HG02623 (cell line): ENCODE data around the gene PLEKHF1.

Experiments
- ATAC-seq: cut with Tn5 transposase; IDR thresholded peaks from one replicate; pipeline ENCODE4 v1.9.1; 2021; ENCODE audit warnings: moderate library complexity; ENCODE audit not compliant: unreplicated experiment

The PLEKHF1 gene

DNA sequence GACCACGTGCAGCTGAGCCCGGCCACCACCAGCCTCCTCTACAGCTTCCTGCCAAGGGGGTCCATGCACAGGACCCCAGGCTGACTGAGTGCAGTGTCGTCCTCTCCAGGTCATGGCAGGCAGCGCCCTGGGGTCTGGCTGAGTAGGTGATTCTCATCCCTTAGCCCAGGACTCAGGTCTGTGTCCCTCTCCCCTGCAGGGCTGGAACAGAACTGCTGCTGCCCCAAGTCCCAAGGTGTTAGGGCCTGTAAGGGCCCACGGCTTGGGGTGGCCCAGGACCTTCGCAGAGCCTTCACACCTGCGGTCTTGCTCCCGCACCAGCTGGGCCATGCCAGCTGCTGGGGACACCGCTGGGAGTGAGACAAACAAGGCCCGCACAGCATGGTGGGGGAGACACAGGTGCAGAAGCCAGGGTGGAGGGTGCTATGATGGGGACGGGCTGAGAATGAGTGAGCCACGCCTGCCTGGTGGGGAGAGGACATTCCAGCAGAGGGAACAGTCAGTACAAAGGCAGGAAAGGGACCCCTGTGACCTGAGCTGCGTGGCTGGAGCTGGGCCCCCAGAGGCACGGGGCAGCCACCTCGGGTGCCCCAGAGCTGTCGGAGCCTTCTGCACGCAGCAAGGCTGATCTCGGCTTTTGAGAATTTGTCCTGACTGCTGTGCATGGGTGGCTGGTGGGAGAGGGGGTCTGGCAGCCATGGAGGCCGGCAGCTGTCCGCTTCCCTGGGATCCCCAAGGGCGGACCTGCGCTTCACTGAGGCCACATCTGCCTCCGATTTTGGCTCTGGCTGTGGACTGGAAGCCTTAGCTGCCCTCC is 11.9 kb downstream of the PLEKHF1 start:
- ATAC-seq = no peak

DNA sequence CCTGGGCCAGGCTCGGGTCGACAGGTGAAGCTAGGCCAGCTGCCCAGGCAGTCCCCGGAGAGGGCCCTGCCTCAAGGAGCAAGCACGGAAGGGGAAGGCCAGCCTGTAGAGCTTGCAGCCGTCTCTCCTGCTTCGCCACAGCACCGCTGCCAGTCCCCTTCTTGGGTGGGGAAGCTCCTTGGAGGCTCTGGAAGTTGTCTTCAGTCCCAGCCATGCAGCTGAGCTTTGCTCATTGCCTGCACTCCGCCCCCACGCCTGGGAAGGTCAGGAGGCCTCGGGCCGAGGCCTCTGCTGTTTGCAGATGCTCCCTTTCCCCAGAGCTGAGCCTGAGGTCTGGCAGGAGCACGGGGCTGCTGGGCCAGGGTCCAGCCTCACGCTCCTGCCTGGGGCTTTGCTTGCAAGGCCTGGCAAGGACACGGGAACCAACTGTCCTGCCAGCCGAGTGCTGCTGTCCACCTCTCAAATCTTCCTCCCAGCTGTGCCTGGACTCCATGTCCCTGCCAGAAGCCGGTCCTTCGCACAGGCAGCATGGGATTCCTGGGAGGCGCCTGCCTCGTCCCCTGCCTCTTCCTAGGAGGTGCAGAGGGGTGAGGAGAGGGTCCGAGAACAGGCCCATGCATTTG is 13.3 kb downstream of the PLEKHF1 start:
- no peak for ATAC-seq

- no peak for ATAC-seq
Observed at GRCh38 chr19:29679598-29680210, 14.4 kb downstream of the PLEKHF1 start.

- peak; percentile 75 for ATAC-seq
Observed at GRCh38 chr19:29680447-29680846, 15.2 kb downstream of the PLEKHF1 start.

GRCh38 chr19:29680937-29681336 is 15.7 kb downstream of the PLEKHF1 start:
- ATAC-seq = no peak

DNA sequence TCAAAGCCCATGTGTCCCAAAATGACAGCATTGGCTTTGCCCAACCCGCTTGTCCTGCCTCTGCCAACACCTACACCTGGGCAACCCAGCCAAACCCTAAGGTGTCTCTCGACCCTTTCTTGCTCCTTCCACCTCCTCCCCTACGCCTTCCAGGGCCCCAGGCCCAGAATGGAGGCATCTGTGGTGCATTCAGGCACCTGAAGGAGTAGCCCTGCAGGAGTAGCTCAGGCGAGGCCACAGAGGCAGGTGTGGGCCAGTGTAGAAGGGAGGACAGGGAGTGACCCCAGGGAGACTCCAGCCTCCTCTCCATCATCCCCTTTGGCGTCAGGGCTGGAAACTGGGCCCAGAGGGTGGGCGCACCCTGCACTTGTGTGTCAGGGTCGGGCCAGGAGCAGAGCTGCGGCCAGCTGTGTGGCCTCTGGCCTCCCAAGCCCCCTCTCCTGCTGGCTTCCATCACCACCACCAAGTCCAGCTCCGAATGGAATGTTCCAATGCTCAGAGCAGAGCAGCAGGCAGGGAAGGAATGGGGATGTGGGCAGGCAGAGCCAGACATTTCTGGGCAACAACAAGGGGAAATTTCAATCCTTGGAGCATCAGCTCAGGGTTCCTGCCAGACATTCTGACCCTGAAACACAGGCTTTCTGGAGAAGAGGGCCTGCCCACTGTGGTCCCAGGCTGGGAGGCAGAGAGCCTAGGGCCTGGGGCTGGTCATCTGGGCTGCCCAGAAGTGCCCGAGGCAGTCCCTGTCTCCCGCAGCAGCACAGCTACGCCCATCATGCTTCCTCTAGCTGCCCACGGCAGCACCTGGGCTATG is 16.4 kb downstream of the PLEKHF1 start:
- ATAC-seq = no peak

GRCh38 chr19:29682236-29682895 is 17.1 kb downstream of the PLEKHF1 start:
- no peak for ATAC-seq

- ATAC-seq = no peak
Observed at GRCh38 chr19:29683009-29683408, 17.7 kb downstream of the PLEKHF1 start.

DNA sequence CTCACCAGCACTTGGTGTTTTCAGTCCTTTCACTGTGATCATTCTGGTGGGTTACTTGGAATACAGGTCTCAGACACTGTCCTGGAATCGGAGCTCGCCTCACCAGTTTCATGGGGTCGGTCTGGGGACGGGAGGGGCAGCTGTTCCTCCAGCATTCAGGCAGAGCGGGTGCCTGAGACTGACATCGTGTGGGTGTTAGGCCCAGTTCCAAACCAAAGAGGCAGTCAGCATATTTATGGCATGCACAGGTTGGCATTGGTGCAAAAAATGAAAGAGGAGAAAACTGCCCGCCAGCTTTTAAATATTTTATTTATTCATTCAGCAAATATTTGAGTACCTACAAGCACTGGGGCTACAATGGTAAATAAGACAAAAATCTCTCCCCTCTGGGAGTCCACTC is 20.1 kb downstream of the PLEKHF1 start:
- no peak for ATAC-seq

GRCh38 chr19:29686285-29686805 is 21.1 kb downstream of the PLEKHF1 start:
- ATAC-seq = no peak

GRCh38 chr19:29687244-29687896 is 22.1 kb downstream of the PLEKHF1 start:
- ATAC-seq = no peak

GRCh38 chr19:29687897-29688728 is 22.9 kb downstream of the PLEKHF1 start:
- ATAC-seq = no peak

- ATAC-seq = no peak
Observed at GRCh38 chr19:29690842-29691241, 25.6 kb downstream of the PLEKHF1 start.

DNA sequence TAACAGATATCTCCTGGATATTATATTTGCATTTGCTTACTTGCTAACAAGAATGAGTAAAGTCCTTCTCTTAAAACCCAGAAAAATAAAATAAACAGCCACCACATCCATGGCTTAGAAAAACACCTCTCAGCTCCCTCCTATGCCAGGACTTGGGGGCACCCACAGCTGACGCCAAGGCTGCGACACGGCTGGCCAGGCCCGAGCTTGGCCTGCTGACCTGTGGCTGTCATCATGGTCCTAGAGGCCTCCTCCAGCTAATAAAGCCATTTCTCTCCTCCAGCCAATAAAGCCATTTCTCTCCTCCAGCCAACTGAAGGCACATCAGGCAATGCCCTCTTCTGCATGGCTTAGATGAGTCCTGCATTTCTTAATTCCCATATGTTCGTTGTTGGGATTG is 28.9 kb downstream of the PLEKHF1 start:
- ATAC-seq = no peak

DNA sequence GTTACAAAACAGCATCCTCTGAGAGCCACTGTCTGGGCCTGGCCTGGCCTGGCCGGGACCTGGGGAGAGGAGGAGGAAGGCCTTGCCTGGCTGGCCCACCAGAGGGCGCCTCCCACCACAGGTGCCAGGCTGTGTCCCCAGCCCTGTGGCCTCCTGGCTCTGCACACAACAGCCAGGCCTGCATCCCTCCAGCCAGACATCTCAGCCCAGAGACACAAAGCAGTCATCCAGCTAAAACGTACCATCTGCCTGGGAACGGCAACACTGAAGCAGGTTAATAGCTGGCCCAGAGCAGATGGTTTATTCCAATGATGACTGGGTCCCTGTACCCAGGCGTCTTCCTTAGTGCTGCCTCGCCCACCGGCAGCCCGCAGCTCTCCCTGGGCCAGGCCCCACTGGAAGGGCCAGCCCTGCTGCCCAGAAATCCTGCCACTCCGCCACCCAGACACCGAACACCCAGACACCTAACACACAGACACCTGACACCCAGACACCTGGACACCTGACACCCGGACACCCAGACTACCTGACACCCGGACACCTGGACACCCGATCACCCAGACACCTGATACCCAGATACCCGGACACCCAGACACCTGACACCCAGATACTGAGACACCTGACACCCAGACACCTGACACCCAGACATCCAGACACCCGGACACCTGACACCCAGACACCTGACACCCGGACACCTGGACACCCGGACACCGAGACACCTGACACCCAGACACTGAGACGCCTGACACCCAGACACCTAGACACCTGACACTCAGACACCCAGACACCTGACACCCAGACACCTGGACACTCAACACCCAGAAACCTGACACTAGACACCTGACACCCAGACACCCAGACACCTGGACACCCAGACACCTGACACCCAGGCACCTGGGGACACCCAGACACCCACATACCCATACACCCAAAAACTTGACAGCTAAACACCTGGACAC is 29.7 kb downstream of the PLEKHF1 start:
- peak; percentile 74 for ATAC-seq

DNA sequence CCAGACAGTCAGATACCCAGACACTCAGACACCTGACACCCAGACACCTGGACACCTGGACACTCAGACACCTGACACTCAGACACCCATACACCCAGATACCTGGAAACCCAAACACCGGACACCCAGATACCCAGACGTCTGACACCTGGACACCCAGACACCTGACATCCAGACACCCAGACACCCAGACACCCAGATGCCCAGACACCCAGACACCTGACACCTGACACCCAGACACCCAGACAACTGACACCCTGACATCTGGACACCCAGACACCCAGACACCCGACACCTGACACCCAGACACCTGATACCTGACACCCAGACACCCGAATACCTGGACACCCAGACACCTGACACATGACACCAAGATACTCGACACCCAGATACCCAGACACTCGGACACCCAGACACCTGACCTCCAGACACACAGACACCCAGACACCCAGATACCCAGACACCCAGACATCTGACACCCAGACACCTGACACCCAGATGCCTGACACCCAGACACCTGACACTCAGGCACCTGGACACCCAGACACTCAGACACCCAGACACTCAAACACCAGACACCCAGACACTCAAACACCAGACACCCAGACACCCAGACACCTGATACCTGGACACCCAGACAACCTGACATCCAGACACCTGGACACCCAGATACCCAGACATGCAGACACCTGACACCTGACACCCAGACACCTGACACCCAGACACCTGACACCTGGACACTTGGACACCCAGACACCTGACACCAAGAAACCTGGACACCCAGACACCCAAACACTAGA is 30.7 kb downstream of the PLEKHF1 start:
- no peak for ATAC-seq

- no peak for ATAC-seq
Observed at GRCh38 chr19:29696565-29696846, 31.2 kb downstream of the PLEKHF1 start.
